Gastroesophageal sphincter (tissue), 3 donors: ENCODE measurements around the gene PLXNB1.

Source experiments
- CTCF ChIP-seq, 4 experiments: fragments of 200-600 bp in 2 of 4; fragments of 450-650 bp in 2 of 4; sonication (generic) in 1 of 4; IDR thresholded peaks; one replicate each; pipeline ENCODE4 v1.5.1; 2017 to 2019; ENCODE audit warnings: antibody characterized with exemption in 4 of 4, mild to moderate bottlenecking in 2 of 4, moderate library complexity in 2 of 4
- POLR2A ChIP-seq, 2 donors: fragments of 450-650 bp; IDR thresholded peaks; one replicate each; pipeline ENCODE4 v1.6.1; 2017; ENCODE audit warnings: antibody characterized with exemption in 2 of 2, mild to moderate bottlenecking in 2 of 2, moderate library complexity in 1 of 2

GRCh38 chr3:48475188-48475587, 45.3 kb upstream of the PLXNB1 start:
- TF ChIP-seq POLR2A (IDR thresholded peaks at IDR 0.05) (no peak), CTCF (IDR thresholded peaks at IDR 0.05) (no peak)
